LNCaP clone FGC (cell line): ENCODE results near the gene WASF1.

Experiments
- DNase-seq: peaks from one replicate; pipeline ENCODE4 v3.0.0-alpha.2; 2011; ENCODE audit warnings: low read depth
- H3K4me3 ChIP-seq: 2 replicates; pipeline ENCODE4 v1.5.1; 2011; ENCODE audit warnings: mild to moderate bottlenecking, low read depth, low read length, control low read depth
- TF ChIP-seq, protein P1 (sequence below): IDR thresholded peaks from 2 replicates; pipeline ENCODE4 v1.5.1; 2012; ENCODE audit warnings: mild to moderate bottlenecking; ENCODE audit not compliant: control insufficient read depth, insufficient read depth; ENCODE audit errors: extremely low read depth

Gene WASF1

DNA sequence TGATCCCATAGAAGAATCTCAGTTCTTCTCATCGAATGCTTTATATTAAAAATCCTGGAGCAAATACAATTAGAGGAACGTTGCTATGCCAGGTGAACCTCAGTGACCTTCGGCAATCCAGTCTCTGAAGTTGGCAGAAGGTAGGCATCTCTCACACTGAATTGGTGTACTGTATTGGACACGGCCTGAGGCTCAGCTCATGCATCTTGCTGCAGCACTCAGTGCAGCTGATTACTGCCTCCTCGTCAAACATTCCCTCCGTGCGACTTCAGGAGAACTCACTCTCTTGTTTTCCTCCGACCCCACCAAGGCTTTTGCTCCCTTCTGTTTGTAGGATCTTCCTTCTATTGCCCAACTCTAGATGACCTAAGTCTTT, 110.9 kb downstream of the WASF1 start:
- TF ChIP-seq, protein P1, sequence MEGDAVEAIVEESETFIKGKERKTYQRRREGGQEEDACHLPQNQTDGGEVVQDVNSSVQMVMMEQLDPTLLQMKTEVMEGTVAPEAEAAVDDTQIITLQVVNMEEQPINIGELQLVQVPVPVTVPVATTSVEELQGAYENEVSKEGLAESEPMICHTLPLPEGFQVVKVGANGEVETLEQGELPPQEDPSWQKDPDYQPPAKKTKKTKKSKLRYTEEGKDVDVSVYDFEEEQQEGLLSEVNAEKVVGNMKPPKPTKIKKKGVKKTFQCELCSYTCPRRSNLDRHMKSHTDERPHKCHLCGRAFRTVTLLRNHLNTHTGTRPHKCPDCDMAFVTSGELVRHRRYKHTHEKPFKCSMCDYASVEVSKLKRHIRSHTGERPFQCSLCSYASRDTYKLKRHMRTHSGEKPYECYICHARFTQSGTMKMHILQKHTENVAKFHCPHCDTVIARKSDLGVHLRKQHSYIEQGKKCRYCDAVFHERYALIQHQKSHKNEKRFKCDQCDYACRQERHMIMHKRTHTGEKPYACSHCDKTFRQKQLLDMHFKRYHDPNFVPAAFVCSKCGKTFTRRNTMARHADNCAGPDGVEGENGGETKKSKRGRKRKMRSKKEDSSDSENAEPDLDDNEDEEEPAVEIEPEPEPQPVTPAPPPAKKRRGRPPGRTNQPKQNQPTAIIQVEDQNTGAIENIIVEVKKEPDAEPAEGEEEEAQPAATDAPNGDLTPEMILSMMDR, result no peak
- H3K4me3 ChIP-seq, result no peak overlapping the region
- DNase-seq, result no peak

DNA sequence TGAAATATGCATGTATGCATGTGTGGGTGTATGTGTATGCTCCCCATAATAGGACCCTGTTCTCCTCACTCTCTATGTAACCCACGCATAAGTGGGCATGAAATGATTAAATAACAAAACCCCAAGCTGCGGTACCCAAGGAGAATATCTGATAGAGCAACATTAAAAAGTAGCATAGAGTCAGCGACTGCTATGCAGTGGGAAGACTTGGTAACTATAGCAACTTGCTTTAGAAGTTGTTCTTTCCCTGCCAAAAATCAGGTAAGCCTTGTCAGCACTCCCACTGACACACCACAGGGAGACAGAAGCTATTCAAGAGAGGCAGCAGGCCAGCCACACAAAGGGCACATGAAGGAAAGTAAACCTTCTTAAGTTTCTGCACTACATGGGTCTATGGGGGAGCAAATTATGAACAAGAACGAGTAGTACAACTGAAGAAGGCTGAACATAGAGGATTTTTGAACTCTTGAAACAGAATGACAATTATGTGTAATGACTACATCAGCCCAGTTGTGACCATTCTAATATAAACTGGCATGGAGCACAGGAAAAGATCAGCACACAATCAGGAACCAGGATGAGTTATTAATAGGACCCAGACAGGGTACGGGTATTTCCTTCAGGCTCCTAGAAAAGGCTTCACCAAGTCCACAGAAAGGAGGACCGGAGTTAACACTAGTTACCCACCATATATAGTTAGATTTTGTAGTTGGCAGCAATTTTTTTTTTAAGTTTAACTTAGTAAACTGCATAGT, 111.5 kb downstream of the WASF1 start:
- no peak overlapping the region for H3K4me3 ChIP-seq
- DNase-seq, result no peak
- TF ChIP-seq, protein P1, result no peak

DNA sequence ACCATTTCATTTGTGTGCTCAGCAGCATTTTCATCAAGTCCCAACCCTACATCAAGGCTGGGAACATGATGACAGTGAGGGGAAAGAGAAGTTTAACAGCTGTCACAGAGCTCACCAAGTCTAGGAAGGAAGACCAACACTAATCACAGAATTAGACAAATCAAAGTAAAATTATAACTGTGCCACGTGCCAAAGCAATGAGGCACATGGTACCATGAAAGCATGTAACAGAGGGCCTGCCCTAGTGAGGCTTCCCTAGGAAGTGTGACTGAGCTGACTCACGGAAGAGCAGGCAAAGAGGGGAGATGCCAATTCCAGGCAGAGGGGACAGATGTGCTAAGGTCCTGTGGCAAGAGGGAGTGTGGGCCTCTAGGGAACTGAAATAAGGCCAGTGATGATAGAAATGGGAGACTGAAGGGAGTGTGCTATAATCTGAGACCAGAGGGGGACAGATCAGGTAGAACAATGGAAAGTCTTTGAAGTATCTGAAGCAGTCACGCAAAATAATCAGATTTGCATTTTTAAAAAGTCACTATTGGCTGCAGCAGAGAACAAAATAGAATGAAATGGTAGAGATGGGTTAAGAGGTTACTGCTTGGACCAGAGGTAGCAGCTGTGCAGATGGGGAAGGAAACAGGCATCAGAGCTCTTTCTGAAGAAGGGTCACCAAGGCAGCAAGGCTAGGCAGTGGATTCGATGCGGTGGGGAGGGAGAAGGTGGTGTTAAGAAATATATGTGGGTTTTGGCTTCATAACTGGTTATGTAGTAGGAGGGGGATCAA, 114.5 kb downstream of the WASF1 start:
- TF ChIP-seq, protein P1, result no peak
- no peak for DNase-seq
- no peak overlapping the region for H3K4me3 ChIP-seq

DNA sequence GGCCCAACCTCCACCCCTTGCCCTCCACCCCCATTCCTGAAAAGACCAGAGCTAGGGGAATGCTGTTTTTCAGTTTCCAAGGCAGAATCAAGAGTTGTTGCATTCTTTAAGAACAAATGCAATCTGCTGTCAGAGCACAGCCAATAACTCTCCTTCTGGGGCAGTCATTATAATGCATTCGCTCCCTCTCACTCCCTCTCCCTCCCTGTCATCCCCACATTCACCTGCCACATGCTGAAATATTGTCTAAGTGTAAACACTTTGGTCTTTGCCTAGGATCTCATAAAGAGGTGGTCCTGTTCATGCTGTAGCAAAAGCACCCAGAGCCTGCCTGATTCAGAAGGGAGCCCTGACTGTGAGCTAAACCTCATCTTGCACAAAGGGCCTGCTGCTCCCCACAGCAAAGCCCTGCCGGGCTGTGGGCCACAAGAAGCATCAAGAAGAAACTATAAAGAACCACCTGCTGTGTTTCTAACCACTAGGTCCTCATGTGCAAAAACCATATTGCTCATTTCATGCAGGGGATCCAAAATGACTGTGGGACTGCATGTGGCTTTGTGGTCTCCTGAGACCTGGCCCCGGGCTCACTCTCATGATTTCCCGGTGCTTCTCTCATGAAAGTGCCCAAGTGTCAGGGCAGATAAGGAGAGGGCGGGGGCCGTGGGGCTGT, 115.7 kb downstream of the WASF1 start:
- TF ChIP-seq, protein P1, result no peak
- no peak for DNase-seq

DNA sequence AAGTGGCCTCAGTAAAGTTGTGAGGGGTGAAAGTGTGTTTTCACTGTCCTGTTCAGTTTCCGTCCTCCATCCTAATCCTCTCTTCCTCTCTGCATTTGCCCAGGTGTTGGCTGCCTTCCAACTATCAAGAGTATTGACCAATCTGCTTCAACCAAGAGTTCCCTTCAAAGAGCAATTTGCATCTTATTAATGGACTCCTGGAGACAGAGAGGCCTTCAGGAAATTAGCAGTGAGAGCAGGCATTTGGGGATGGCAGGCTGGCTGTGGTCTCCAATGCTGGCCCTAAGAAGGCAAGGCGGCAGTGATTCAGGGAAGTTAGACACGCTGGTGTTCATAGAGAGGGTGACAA, 124.1 kb downstream of the WASF1 start:
- TF ChIP-seq, protein P1, result no peak
- no peak overlapping the region for H3K4me3 ChIP-seq
- DNase-seq, result peak; percentile 2

More for the DNA sequence above, 115.7 kb downstream of the WASF1 start:
- H3K4me3 ChIP-seq, result no peak overlapping the region

DNA sequence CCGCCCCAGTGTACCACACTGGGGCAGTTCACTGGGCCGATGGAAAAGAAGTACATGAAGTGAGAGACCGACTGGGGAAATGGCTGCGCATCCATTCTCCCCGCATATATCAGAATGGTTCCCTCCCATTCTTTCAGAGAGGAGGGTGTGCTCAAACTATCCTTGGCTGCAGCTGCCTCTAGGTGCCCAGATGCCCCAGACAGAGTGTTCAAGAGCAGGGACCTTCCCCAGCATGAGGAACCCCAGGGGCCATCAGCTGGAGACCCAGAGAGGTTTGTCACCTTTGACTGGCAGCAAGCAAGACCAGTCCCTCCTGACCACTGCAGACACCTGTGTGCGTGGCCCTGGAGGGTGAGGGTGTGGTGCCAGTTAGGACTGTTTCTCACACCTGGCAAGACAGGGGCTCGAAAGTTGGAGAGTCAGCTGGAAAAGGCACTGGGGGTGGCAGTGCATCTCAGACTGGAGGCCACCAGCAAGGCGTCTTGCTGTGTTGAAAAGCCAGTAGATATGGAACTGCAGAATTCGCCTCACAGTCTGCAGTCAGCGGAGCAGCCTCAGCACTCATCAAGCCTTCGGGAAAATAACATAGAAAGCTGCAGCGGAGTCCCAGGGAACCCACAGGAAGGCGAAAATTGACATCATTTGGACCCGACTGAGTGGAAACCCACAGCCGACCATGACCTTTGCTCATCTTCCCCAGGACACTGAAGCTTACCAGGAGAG, 124.6 kb downstream of the WASF1 start:
- TF ChIP-seq, protein P1, result no peak
- H3K4me3 ChIP-seq, result no peak overlapping the region
- DNase-seq, result no peak
